ENCODE measurements around the gene NUDC.

- TF ChIP-seq, protein P1, sequence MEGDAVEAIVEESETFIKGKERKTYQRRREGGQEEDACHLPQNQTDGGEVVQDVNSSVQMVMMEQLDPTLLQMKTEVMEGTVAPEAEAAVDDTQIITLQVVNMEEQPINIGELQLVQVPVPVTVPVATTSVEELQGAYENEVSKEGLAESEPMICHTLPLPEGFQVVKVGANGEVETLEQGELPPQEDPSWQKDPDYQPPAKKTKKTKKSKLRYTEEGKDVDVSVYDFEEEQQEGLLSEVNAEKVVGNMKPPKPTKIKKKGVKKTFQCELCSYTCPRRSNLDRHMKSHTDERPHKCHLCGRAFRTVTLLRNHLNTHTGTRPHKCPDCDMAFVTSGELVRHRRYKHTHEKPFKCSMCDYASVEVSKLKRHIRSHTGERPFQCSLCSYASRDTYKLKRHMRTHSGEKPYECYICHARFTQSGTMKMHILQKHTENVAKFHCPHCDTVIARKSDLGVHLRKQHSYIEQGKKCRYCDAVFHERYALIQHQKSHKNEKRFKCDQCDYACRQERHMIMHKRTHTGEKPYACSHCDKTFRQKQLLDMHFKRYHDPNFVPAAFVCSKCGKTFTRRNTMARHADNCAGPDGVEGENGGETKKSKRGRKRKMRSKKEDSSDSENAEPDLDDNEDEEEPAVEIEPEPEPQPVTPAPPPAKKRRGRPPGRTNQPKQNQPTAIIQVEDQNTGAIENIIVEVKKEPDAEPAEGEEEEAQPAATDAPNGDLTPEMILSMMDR (IDR thresholded peaks at IDR 0.05), result no peak
- no peak for TF ChIP-seq POLR2A (IDR thresholded peaks at IDR 0.05)
Observed at GRCh38 chr1:26970810-26971209, 49.3 kb downstream of the NUDC start.

Data from adrenal gland (tissue), 5 donors.